Right ventricle myocardium superior (tissue), 1 donor: ENCODE results near the gene CHID1. TPM values are rescaled to one million over a fixed set of nuclear protein-coding genes. Genes with fewer than 3 reads are reported as not detected.
A peak's percentile ranks its signal among the peaks of the same experiment; 100 is the strongest.

Experiments used
- ATAC-seq: fragments of 200-7000 bp; cut with Tn5 transposase; one replicate; pipeline ENCODE4 v1.9.1; 2020; ENCODE audit warnings: mild to moderate bottlenecking; ENCODE audit not compliant: poor library complexity
- DNase-seq: peaks from one replicate; pipeline ENCODE4 v3.0.0-alpha.2; 2020
- intact Hi-C: fragments of 100-400 bp; cut with DNase I; formaldehyde crosslinking; loops from one replicate; pipeline ENCODE4 v1.11.2; 2022
- total RNA-seq: library from RNA; stranded (reverse); fragmentation: NEBNext Ultra II Directional; extraction: Animal tissue kit (Norgen Biotek cat#: 25700); gene quantifications from one replicate; pipeline ENCODE4 v1.2.1, GENCODE V29; 2021
- donor health status: DM: no; HTN: yes; CAD: no; lungs with severe emphysema.

The CHID1 gene
- total RNA-seq, 1 donor from 2014 or later = 48.3 TPM

DNA sequence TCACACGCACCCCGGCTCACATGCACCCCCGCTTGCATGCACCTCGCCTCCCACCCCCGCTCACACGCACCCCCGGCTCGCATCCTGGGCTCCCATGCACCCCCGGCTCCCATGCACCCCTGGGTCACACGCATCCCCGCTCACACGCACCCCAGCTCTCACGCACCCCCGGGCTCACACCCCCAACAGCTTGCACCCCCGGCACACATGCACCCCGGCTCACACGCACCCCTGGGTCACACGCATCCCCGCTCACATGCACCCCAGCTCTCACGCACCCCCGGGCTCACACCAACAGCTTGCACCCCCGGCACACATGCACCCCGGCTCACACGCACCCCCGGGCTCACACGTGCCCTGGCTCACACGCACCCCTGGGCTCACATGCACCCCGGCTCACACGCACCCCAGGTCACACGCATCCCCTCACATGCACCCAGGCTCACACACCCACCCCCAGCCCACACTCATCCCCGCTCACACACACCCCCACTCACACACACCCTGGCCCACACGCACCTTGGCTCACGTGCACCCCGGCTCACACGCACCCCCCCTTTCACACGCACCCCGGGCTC lies 51.8 kb downstream of the CHID1 start:
- ATAC-seq (no peak), DNase-seq (no peak)
- intact Hi-C loops = no loop called here

GRCh38 chr11:858053-858761 lies 52.4 kb downstream of the CHID1 start:
- intact Hi-C loops = no loop called here
- ATAC-seq (no peak), DNase-seq (no peak)

DNA sequence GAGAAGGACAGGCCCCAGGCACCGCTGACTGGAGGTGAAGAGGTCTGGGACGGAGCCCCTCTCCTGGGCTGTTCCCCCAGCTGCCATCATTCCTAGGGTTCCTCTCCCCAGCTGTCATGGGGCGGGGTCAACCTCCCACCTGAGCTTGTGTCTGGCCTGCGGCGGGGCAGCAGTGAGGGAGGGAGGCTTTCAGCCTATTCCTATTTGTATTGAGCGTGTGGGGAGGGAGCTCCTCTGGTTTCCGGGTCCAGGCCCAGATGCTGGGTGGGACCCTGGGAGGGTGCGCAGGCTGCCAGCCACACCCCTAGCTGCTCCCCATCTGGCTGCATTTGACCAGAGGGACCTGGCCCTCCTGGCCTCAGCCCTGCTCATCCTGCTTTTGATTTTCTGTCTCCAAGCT lies 54.2 kb downstream of the CHID1 start:
- DNase-seq (no peak), ATAC-seq (no peak)
- intact Hi-C loops = no loop called here

- intact Hi-C loops = no loop called here
Measured at GRCh38 chr11:855796-856195, 54.8 kb downstream of the CHID1 start.

GRCh38 chr11:855330-855674 lies 55.3 kb downstream of the CHID1 start:
- DNase-seq = no peak
- ATAC-seq = no peak
- intact Hi-C loops = no loop called here

More at GRCh38 chr11:855796-856195, 54.8 kb downstream of the CHID1 start:
- ATAC-seq (no peak), DNase-seq (no peak)

- intact Hi-C loops = no loop called here
- ATAC-seq (no peak), DNase-seq (no peak)
Measured at GRCh38 chr11:854601-855329, 55.8 kb downstream of the CHID1 start.

- intact Hi-C loops = no loop called here
- ATAC-seq = no peak
Measured at GRCh38 chr11:853682-854448, 56.7 kb downstream of the CHID1 start.

DNA sequence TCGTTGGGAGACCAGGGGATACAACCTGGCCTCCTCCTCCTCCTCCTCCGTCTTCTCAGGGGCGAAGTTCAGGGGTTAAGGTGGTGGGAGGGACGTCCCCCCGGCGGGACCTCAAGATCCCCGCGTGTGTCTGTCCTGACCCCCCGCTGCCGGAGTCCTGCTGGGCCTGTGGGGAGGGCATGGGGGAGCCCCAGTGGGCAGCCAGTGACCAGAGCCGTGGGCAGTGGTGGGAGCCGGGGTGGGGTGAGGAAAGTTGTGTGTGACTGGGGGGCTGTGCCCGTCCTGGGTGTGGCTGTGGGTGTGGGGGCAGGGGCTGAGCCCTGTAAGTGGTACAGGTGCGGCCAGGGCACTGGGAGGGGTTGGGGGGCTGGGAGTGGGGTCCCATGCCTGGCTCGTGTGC lies 57.8 kb downstream of the CHID1 start:
- intact Hi-C loops = no loop called here

More at GRCh38 chr11:853682-854448, 56.7 kb downstream of the CHID1 start:
- DNase-seq = no peak

DNA sequence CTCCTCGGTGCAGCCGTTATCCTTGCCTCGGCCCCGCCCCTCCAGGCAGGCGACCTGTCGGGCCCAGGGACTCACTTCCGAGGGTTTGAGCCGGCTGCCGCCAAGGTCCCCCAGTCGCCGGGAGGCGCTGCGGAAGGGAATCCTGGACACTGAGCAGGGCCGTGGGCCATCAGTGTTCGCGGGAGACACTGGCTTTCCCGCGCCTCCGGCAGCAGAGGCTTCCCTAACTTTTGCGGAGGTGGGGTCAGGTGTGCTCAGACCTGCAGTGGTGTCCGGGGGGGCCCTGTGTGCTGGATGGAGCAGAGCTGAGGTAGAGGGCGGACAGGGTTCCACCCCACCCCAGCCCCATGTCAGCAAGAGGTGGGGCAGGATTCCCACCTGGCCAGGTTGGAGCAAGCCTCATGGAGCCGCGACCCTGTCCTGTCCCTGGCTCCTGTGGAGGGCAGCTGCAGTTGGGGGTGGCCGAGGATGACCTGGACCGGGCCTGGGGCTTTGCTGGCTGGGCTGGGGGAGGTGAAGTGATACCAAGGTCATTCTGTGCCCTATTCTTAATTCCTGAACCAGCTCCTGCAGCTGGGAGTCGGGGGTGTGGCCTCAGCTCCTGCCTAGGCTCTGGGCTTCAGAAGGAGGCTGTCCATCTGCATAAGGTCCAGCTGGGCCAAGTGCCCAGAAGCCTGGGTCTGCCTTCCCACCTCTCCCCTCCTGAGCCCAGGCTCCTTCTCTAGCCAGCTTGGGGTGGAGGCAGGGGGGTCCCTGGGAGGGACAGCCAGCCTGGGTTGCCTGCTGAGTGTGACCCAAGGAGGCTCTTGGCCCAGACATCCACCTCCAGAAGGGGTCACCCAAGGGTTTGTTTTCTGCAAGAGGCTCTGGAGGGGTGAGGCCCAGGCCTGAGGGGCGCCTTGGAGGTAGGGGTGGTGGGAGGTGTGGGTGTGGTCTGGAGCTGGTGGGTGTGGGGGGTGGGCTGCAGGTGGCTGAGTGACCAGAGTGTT lies 59.5 kb downstream of the CHID1 start:
- ATAC-seq (no peak), DNase-seq (no peak)
- intact Hi-C loops = no loop called here

More for the DNA sequence above, 57.8 kb downstream of the CHID1 start:
- DNase-seq = no peak
- no peak for ATAC-seq

- intact Hi-C loops = loop anchor here (5.0 kb wide), 1 partner anchor 202 kb away; no protein-coding TSS in a partner anchor
- ATAC-seq = no peak
- no peak for DNase-seq
Measured at GRCh38 chr11:849951-850774, 60.4 kb downstream of the CHID1 start.

GRCh38 chr11:849104-849824 lies 61.3 kb downstream of the CHID1 start:
- no peak for DNase-seq
- intact Hi-C loops = loop anchor here (5.0 kb wide), 1 partner anchor 203 kb away; no protein-coding TSS in a partner anchor
- ATAC-seq = no peak

DNA sequence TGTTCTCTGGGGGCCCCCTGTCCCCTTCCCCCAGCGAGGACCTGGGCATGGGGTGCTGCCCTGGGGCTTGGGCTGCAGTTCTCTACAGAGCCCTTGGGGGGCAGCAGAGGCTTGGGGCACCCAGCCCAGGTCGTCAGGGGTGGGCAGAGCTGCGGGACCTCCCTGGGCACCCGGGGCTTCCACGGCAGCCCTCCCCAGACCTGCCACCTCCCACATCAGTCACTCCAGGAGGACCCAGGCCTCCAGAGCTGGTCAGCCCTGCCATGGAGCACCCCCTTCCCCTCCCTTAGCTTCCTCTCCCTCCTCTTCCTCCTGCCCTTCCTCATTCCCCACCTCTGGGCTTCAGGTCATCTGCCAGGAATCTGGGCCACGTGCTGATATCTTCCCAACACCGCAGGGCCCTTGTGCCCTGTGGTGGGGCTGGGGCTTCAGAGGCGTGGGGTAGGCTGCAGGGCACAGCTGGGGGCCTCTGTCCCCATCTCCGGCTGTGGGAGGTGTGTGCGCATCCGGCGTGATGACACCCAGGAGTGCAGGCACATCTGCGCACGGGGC lies 62.2 kb downstream of the CHID1 start:
- intact Hi-C loops = loop anchor here (5.0 kb wide), 1 partner anchor 204 kb away; no protein-coding TSS in a partner anchor
- peak; percentile 67 for DNase-seq
- no peak for ATAC-seq

GRCh38 chr11:847876-848275 lies 62.7 kb downstream of the CHID1 start:
- no peak for DNase-seq
- no peak for ATAC-seq
- intact Hi-C loops = loop anchor here (5.0 kb wide), 1 partner anchor 204 kb away; no protein-coding TSS in a partner anchor

DNA sequence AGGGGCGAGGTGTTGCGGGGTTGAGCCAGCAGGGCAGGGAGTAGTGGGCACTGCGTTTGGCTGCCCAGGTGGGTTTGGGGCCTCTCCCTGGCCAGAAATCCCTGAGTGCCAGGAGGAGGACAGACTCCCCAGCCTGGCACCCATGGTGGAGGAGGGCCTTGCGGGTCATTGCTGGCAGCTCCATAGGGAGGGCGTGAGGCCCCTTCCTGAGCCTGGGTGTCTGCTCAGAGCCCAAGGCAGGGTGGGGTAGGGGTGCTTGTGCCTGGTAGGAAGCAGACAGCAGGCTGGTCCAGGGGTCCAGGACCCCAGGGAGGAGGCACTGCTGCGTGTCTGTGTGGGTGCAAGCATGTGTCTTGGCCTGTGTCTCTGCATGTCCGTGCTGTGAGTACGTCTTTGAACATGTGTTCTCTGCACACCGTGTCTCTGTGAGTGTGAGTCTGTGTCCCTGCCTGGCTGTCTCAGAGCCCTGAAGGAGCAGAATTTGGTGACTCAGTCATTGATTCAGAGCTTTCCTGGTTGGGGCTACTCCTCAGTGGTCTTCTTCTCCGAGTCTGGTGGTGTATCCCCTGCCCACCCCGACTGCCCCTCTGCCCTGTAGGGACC lies 64.0 kb downstream of the CHID1 start:
- no peak for DNase-seq
- intact Hi-C loops = loop anchor here (5.0 kb wide), 1 partner anchor 206 kb away; no protein-coding TSS in a partner anchor
- ATAC-seq = no peak

- intact Hi-C loops = loop anchor here (5.0 kb wide), 1 partner anchor 206 kb away; no protein-coding TSS in a partner anchor
- ATAC-seq = no peak
Measured at GRCh38 chr11:845872-846495, 64.6 kb downstream of the CHID1 start.

More at GRCh38 chr11:845872-846495, 64.6 kb downstream of the CHID1 start:
- DNase-seq = no peak
